ENCODE results near the gene ITIH3.

DNA sequence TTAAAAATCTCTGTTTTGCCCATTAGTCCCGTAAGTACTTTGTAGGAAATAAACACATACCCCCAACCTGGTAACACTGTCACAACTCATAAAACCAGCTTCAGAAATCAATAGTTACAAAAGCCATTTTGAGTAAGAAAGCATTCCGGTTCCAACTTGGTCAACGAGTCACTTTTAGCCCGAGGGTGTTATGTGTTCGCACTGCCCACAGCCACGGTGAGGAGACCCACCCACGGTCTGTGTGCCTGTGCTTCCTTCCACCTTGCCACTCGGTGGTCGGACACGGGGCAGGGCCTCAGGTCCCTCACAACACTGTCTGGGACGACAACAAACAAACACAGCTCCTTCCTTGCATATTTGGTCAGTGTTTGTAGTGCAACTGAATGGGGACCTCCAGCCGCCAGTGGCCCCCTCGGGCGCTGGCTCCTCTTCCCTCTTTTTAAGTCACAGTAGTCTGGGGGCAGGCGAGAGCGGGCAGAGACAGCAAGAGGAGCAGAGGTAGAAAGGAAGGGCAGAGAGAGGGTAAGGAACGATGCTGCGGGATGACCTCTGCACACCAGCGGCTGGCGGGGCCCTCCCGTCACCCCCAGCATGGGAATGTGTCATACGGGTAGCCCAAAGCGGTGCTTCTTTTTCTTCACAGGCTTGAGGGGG lies 45.4 kb downstream of the ITIH3 start:
- TF ChIP-seq POLR2AphosphoS5 (IDR thresholded peaks at IDR 0.05; ENCODE audit: low read length) (no peak), EZH2 (IDR thresholded peaks at IDR 0.05; ENCODE audit: borderline replicate concordance, control insufficient read depth, low read depth, low read length) (no peak)
- TF ChIP-seq, protein P1, sequence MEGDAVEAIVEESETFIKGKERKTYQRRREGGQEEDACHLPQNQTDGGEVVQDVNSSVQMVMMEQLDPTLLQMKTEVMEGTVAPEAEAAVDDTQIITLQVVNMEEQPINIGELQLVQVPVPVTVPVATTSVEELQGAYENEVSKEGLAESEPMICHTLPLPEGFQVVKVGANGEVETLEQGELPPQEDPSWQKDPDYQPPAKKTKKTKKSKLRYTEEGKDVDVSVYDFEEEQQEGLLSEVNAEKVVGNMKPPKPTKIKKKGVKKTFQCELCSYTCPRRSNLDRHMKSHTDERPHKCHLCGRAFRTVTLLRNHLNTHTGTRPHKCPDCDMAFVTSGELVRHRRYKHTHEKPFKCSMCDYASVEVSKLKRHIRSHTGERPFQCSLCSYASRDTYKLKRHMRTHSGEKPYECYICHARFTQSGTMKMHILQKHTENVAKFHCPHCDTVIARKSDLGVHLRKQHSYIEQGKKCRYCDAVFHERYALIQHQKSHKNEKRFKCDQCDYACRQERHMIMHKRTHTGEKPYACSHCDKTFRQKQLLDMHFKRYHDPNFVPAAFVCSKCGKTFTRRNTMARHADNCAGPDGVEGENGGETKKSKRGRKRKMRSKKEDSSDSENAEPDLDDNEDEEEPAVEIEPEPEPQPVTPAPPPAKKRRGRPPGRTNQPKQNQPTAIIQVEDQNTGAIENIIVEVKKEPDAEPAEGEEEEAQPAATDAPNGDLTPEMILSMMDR (IDR thresholded peaks at IDR 0.05 in 2 of 3, conservative IDR thresholded peaks at IDR 0.05 in 1 of 3; ENCODE audit: control insufficient read depth in 2 of 3, extremely low read depth in 1 of 3, insufficient read depth in 1 of 3, low read depth in 3 of 3, low read length in 3 of 3) = no peak
